Nephron progenitor cell (in vitro differentiated cells): ENCODE results near the gene KCNJ1.

Experiments
- DNase-seq: peaks from one replicate; pipeline ENCODE4 v3.0.0; 2021
- H3K27ac Mint-ChIP-seq: 2 replicates; pipeline ENCODE4 v1.8.0; 2021; ENCODE audit warnings: mild to moderate bottlenecking, moderate library complexity, mixed read lengths
- H3K27me3 Mint-ChIP-seq: 2 replicates; pipeline ENCODE4 v1.8.0; 2021; ENCODE audit warnings: mild to moderate bottlenecking, low read depth, mixed read lengths; ENCODE audit not compliant: poor library complexity
- H3K36me3 Mint-ChIP-seq: 2 replicates; pipeline ENCODE4 v1.8.0; 2021; ENCODE audit warnings: low read depth, mixed read lengths
- H3K4me1 Mint-ChIP-seq: 2 replicates; pipeline ENCODE4 v1.8.0; 2021; ENCODE audit warnings: mixed read lengths
- H3K4me3 Mint-ChIP-seq: 2 replicates; pipeline ENCODE4 v1.8.0; 2021; ENCODE audit warnings: mild to moderate bottlenecking, moderate library complexity, mixed read lengths
- H3K9me3 Mint-ChIP-seq: 2 replicates; pipeline ENCODE4 v1.8.0; 2021; ENCODE audit warnings: mild to moderate bottlenecking, moderate library complexity, mixed read lengths
- CTCF ChIP-seq: fragments of 200-600 bp; sonication (generic); IDR thresholded peaks from 2 replicates; pipeline ENCODE4 v1.5.0; 2021; ENCODE audit warnings: antibody characterized with exemption

Gene KCNJ1

GRCh38 chr11:128904656-128905344, 37.7 kb upstream of the KCNJ1 start:
- H3K36me3 Mint-ChIP-seq: no peaks in the 10 kb centered on the region
- H3K4me1 Mint-ChIP-seq: peaks cover 44% of the 10 kb centered on the region
- H3K27me3 Mint-ChIP-seq: peaks cover 89% of the 10 kb centered on the region
- no peak overlapping the region for H3K27ac Mint-ChIP-seq
- peaks cover 8% of the 10 kb centered on the region for H3K9me3 Mint-ChIP-seq
- H3K4me3 Mint-ChIP-seq: peak overlapping the region; percentile 67
- peak; percentile 63 for DNase-seq
- no peak for TF ChIP-seq CTCF

GRCh38 chr11:128904303-128904655, 37.2 kb upstream of the KCNJ1 start:
- H3K36me3 Mint-ChIP-seq: no peaks in the 10 kb centered on the region
- H3K27ac Mint-ChIP-seq: no peak overlapping the region
- DNase-seq: no peak
- H3K4me3 Mint-ChIP-seq: peak overlapping the region; percentile 67
- H3K27me3 Mint-ChIP-seq: peaks cover 89% of the 10 kb centered on the region
- no peak for TF ChIP-seq CTCF
- peaks cover 44% of the 10 kb centered on the region for H3K4me1 Mint-ChIP-seq
- H3K9me3 Mint-ChIP-seq: peaks cover 8% of the 10 kb centered on the region

GRCh38 chr11:128903248-128904061, 36.4 kb upstream of the KCNJ1 start:
- peaks cover 91% of the 10 kb centered on the region for H3K27me3 Mint-ChIP-seq
- peak; percentile 23 for DNase-seq
- TF ChIP-seq CTCF: no peak

GRCh38 chr11:128902515-128903066, 35.5 kb upstream of the KCNJ1 start:
- Mint-ChIP-seq H3K4me3 (peak overlapping the region; percentile 67), H3K36me3 (no peaks in the 10 kb centered on the region), H3K27me3 (peaks cover 95% of the 10 kb centered on the region), H3K4me1 (peaks cover 44% of the 10 kb centered on the region), H3K9me3 (peaks cover 8% of the 10 kb centered on the region), H3K27ac (no peak overlapping the region)
- DNase-seq: no peak
- TF ChIP-seq CTCF: no peak

More at GRCh38 chr11:128903248-128904061, 36.4 kb upstream of the KCNJ1 start:
- H3K36me3 Mint-ChIP-seq: no peaks in the 10 kb centered on the region
- peak overlapping the region; percentile 67 for H3K4me3 Mint-ChIP-seq
- H3K27ac Mint-ChIP-seq: no peak overlapping the region
- H3K4me1 Mint-ChIP-seq: peaks cover 44% of the 10 kb centered on the region
- peaks cover 8% of the 10 kb centered on the region for H3K9me3 Mint-ChIP-seq

- Mint-ChIP-seq H3K27me3 (peaks cover 90% of the 10 kb centered on the region), H3K27ac (no peak overlapping the region), H3K9me3 (peaks cover 2% of the 10 kb centered on the region), H3K4me3 (peak overlapping the region; percentile 67), H3K36me3 (no peaks in the 10 kb centered on the region), H3K4me1 (peaks cover 44% of the 10 kb centered on the region)
- DNase-seq: peak; percentile 51
- no peak for TF ChIP-seq CTCF
These were observed 34.8 kb upstream of the KCNJ1 start for GRCh38 chr11:128901653-128902514.
